Esophagus squamous epithelium (tissue), 4 donors: ENCODE results near the gene ZP3.

Source experiments
- POLR2A ChIP-seq, 4 donors: fragments of 450-650 bp; IDR thresholded peaks; one replicate each; pipeline ENCODE4 v1.6.1; 2017; ENCODE audit warnings: antibody characterized with exemption in 4 of 4, mild to moderate bottlenecking in 4 of 4, moderate library complexity in 3 of 4
- TF ChIP-seq, protein P1 (sequence below), 6 experiments: fragments of 450-650 bp in 4 of 6; fragments of 200-600 bp in 2 of 6; sonication (generic) in 2 of 6; IDR thresholded peaks; one replicate each; pipeline ENCODE4 v1.5.1; 2016 to 2019; ENCODE audit warnings: antibody characterized with exemption in 6 of 6, mild to moderate bottlenecking in 4 of 6, moderate library complexity in 4 of 6

DNA sequence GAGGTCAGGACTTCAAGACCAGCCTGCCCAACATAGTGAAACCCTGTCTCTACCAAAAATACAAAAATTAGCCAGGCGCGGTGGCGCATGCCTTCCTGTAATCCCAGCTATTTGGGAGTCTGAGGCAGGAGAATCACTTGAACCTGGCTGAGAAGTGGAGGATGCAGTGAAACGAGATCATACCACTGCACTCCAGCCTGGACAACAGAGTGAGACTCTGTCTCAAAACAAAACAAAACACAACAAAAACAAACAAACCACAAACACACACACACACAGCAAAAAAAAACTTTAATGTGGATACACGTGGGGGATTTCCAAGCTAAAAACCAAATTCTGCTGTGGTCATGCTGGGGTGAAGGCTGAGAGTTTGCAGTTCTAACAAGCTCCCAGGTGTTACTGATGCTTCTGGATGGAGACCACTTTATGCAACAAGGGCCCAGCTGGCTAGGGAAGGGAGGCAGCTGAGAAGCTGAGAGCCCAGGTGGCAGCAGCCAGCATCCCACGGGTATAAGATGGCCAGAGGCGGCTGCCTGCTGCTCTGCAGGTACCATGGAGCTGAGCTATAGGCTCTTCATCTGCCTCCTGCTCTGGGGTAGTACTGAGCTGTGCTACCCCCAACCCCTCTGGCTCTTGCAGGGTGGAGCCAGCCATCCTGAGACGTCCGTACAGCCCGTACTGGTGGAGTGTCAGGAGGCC is at the start of gene ZP3:
- TF ChIP-seq, protein P1, sequence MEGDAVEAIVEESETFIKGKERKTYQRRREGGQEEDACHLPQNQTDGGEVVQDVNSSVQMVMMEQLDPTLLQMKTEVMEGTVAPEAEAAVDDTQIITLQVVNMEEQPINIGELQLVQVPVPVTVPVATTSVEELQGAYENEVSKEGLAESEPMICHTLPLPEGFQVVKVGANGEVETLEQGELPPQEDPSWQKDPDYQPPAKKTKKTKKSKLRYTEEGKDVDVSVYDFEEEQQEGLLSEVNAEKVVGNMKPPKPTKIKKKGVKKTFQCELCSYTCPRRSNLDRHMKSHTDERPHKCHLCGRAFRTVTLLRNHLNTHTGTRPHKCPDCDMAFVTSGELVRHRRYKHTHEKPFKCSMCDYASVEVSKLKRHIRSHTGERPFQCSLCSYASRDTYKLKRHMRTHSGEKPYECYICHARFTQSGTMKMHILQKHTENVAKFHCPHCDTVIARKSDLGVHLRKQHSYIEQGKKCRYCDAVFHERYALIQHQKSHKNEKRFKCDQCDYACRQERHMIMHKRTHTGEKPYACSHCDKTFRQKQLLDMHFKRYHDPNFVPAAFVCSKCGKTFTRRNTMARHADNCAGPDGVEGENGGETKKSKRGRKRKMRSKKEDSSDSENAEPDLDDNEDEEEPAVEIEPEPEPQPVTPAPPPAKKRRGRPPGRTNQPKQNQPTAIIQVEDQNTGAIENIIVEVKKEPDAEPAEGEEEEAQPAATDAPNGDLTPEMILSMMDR (IDR thresholded peaks at IDR 0.05): no peak
- no peak for TF ChIP-seq POLR2A (IDR thresholded peaks at IDR 0.05)
